K562 (cell line): ENCODE measurements around the gene MAST4. TPM values are rescaled to one million over a fixed set of nuclear protein-coding genes. Genes with fewer than 3 reads are reported as not detected.

Experiments
- ATAC-seq: fragments of 200-7000 bp; cut with Tn5 transposase; 3 replicates; pipeline ENCODE4 v1.9.1; 2020; ENCODE audit warnings: moderate library complexity
- BruUV-seq: library from RNA; stranded (reverse); fragments of 400-500 nt; replicated peaks from 2 replicates; lab custom pipeline; 2021; lab: Mats Ljungman, UMichigan
- CTCF ChIA-PET: fragments of 300-600 bp; formaldehyde crosslinking; extraction: SDS; loops from one replicate; lab custom pipeline; 2021; ENCODE audit warnings: low intra/inter-chr PET ratio; lab: Yijun Ruan, JAX
- POLR2A ChIA-PET: fragments of 300-600, 350-650 bp; sonication (Branson Sonifier 250); formaldehyde crosslinking; extraction: SDS; loops from one replicate; lab custom pipeline; 2021; ENCODE audit warnings: antibody characterized with exemption, inconsistent platforms; lab: Yijun Ruan, JAX
- DNase-seq, 4 experiments: peaks; one replicate each; pipeline versions ENCODE4 v3.0.0 to v3.0.0-alpha.2; 2011 to 2018; ENCODE audit warnings: low spot score in 3 of 4, mixed read lengths in 3 of 4; ENCODE audit errors: extremely low read depth in 1 of 4
- FAIRE-seq: peaks from 2 replicates; lab custom pipeline; 2011; peaks lifted over from hg19 to GRCh38; lab: Jason Lieb, UNC
- H2AFZ ChIP-seq: 2 replicates; pipeline ENCODE4 v1.6.0; 2011; ENCODE audit warnings: low read depth, low read length, control low read depth, inconsistent platforms
- H3K27ac ChIP-seq: fragments of 200-600 bp; 3 replicates; pipeline ENCODE4 v1.8.0; 2011; ENCODE audit warnings: low read depth, mild to moderate bottlenecking, control low read depth, inconsistent platforms, low read length, moderate library complexity, mixed read lengths; ENCODE audit errors: extremely low read depth
- H3K27me3 ChIP-seq, 2 experiments: fragments of 300-600 bp in 1 of 2; 2 replicates in 1 of 2; 3 replicates in 1 of 2; pipeline versions ENCODE4 v1.6.0 to v1.8.0; 2011; ENCODE audit warnings: inconsistent platforms in 2 of 2, low read length in 2 of 2, mild to moderate bottlenecking in 1 of 2, mixed read lengths in 1 of 2, moderate library complexity in 1 of 2; ENCODE audit not compliant: control insufficient read depth in 2 of 2, insufficient read depth in 2 of 2
- H3K36me3 ChIP-seq: fragments of 300-600 bp; 3 replicates; pipeline ENCODE4 v1.8.0; 2011; ENCODE audit warnings: mild to moderate bottlenecking, low read length, inconsistent platforms; ENCODE audit not compliant: control insufficient read depth, insufficient read depth
- H3K4me1 ChIP-seq, 2 experiments: fragments of 200-600 bp in 1 of 2; replicated peaks in 1 of 2; 2 replicates in 1 of 2; 3 replicates in 1 of 2; pipeline versions ENCODE4 v1.5.1 to v1.8.0; 2011; ENCODE audit warnings: inconsistent platforms in 2 of 2, low read length in 2 of 2, mild to moderate bottlenecking in 1 of 2, mixed read lengths in 1 of 2, moderate library complexity in 1 of 2; ENCODE audit not compliant: control insufficient read depth in 2 of 2, insufficient read depth in 2 of 2
- H3K4me2 ChIP-seq: 2 replicates; pipeline ENCODE4 v1.6.1; 2011; ENCODE audit warnings: low read length, control low read depth, inconsistent platforms, mixed read lengths; ENCODE audit not compliant: insufficient read depth
- H3K4me3 ChIP-seq: fragments of 200-600 bp; sonication (generic), shearing (Covaris generic); 2 replicates; pipeline ENCODE4 v1.5.1; 2016; ENCODE audit warnings: control low read depth, inconsistent platforms
- H3K79me2 ChIP-seq: fragments of 200-600 bp; 3 replicates; pipeline ENCODE4 v1.8.0; 2011; ENCODE audit warnings: low read length, inconsistent platforms; ENCODE audit not compliant: control insufficient read depth, insufficient read depth
- H3K9ac ChIP-seq, 2 experiments: 2 replicates each; pipeline versions ENCODE4 v1.6.0 to v1.6.1; 2011; ENCODE audit warnings: low read depth in 2 of 2, low read length in 2 of 2, control low read depth in 1 of 2, inconsistent platforms in 1 of 2, mild to moderate bottlenecking in 1 of 2, mixed read lengths in 1 of 2; ENCODE audit not compliant: insufficient read depth in 1 of 2
- H3K9me1 ChIP-seq: one replicate; pipeline ENCODE4 v1.6.0; 2011; ENCODE audit warnings: inconsistent platforms, mild to moderate bottlenecking, low read length, moderate library complexity; ENCODE audit not compliant: control insufficient read depth, insufficient read depth
- H3K9me3 ChIP-seq: replicated peaks from 2 replicates; pipeline ENCODE4 v1.5.1; 2011; ENCODE audit warnings: low read depth, low read length, inconsistent platforms; ENCODE audit not compliant: control insufficient read depth, insufficient read depth
- H4K20me1 ChIP-seq: replicated peaks from 2 replicates; pipeline ENCODE4 v1.6.1; 2011; ENCODE audit warnings: low read length, inconsistent platforms, mixed read lengths; ENCODE audit not compliant: control insufficient read depth, insufficient read depth
- ATF2 ChIP-seq: sonication (generic); formaldehyde crosslinking; IDR thresholded peaks from 2 replicates; pipeline ENCODE4 v1.8.1; 2022; ENCODE audit warnings: missing genetic modification reagents
- CC2D1A ChIP-seq: fragments of 450-650 bp; IDR thresholded peaks from 2 replicates; pipeline ENCODE4 v1.6.1; 2017; ENCODE audit warnings: mild to moderate bottlenecking
- E2F3 ChIP-seq: fragments of 250-450 bp; sonication (Bioruptor Pico); IDR thresholded peaks from 2 replicates; pipeline ENCODE4 v1.4.0; 2020; ENCODE audit warnings: mild to moderate bottlenecking
- EZH2 ChIP-seq: IDR thresholded peaks from 2 replicates; pipeline ENCODE4 v1.6.1; 2012; ENCODE audit warnings: low read depth, mild to moderate bottlenecking, inconsistent platforms, low read length, borderline replicate concordance
- FOS ChIP-seq: IDR thresholded peaks from 3 replicates; pipeline ENCODE4 v1.6.1; 2011; ENCODE audit not compliant: insufficient read length; ENCODE audit errors: extremely low read depth
- FOSL1 ChIP-seq: fragments of 200-800 bp; sonication (Bioruptor generic); conservative IDR thresholded peaks from 2 replicates; pipeline ENCODE4 v1.6.1; 2016; ENCODE audit warnings: missing genetic modification characterization, missing compliant biosample characterization
- FOXA3 ChIP-seq, 2 experiments: fragments of 450-650 bp in 1 of 2; sonication (generic) in 1 of 2; formaldehyde crosslinking; IDR thresholded peaks in 1 of 2; conservative IDR thresholded peaks in 1 of 2; 2 replicates each; pipeline versions ENCODE4 v1.4.0 to v1.8.0; 2020 to 2022; ENCODE audit warnings: mild to moderate bottlenecking in 2 of 2, missing genetic modification reagents in 1 of 2
- FOXK2 ChIP-seq, 2 experiments: fragments of 450-650 bp; IDR thresholded peaks in 1 of 2; conservative IDR thresholded peaks in 1 of 2; 2 replicates each; pipeline ENCODE4 v1.6.1; 2016; ENCODE audit warnings: low read depth in 2 of 2, mild to moderate bottlenecking in 1 of 2
- GABPB1 ChIP-seq: sonication (generic); formaldehyde crosslinking; IDR thresholded peaks from 2 replicates; pipeline ENCODE4 v1.8.0; 2022; ENCODE audit warnings: mild to moderate bottlenecking, missing genetic modification reagents
- GATAD2B ChIP-seq: fragments of 450-650 bp; IDR thresholded peaks from 2 replicates; pipeline ENCODE4 v1.6.1; 2017; ENCODE audit warnings: mild to moderate bottlenecking, borderline replicate concordance
- HNRNPK ChIP-seq: fragments of 200-400 bp; formaldehyde crosslinking; IDR thresholded peaks from one replicate; pipeline ENCODE4 v1.6.1; 2018; ENCODE audit warnings: mild to moderate bottlenecking, low read depth, low read length; ENCODE audit not compliant: poor library complexity, severe bottlenecking
- RFX1 ChIP-seq: fragments of 450-650 bp; IDR thresholded peaks from 2 replicates; pipeline ENCODE4 v1.6.1; 2016; ENCODE audit warnings: mild to moderate bottlenecking, moderate library complexity
- SMAD1 ChIP-seq: fragments of 150-350 bp; IDR thresholded peaks from 2 replicates; pipeline ENCODE4 v1.6.1; 2014; ENCODE audit warnings: low read length, low read depth; ENCODE audit not compliant: partially characterized antibody
- TFAP4 ChIP-seq: sonication (generic); formaldehyde crosslinking; IDR thresholded peaks from 2 replicates; pipeline ENCODE4 v1.8.0; 2022; ENCODE audit warnings: missing genetic modification reagents, mild to moderate bottlenecking, moderate library complexity, borderline replicate concordance
- TRIM24 ChIP-seq, 2 experiments: fragments of 450-650 bp; IDR thresholded peaks; 2 replicates each; pipeline ENCODE4 v1.6.1; 2016
- ZNF133 ChIP-seq: fragments of 250-450 bp; sonication (Bioruptor Pico); IDR thresholded peaks from 2 replicates; pipeline ENCODE4 v1.4.0; 2020; ENCODE audit warnings: mild to moderate bottlenecking
- ZNF134 ChIP-seq: fragments of 250-450 bp; sonication (Bioruptor Pico); conservative IDR thresholded peaks from 2 replicates; pipeline ENCODE4 v1.4.0; 2020
- ZNF174 ChIP-seq: fragments of 250-450 bp; sonication (Bioruptor Pico); IDR thresholded peaks from 2 replicates; pipeline ENCODE4 v1.4.0; 2020; ENCODE audit warnings: mild to moderate bottlenecking
- ZNF695 ChIP-seq: fragments of 450-650 bp; formaldehyde crosslinking; IDR thresholded peaks from 2 replicates; pipeline ENCODE4 v1.4.0; 2020; ENCODE audit warnings: mild to moderate bottlenecking, moderate library complexity
- ZNF764 ChIP-seq: fragments of 250-450 bp; sonication (Bioruptor Pico); IDR thresholded peaks from 2 replicates; pipeline ENCODE4 v1.4.0; 2020; ENCODE audit warnings: low read depth, mild to moderate bottlenecking, moderate library complexity
- WGBS: fragments of 100-300 bp; shearing (Covaris generic); methylation state at CpG from one replicate; pipeline ENCODE4 v1.1.6; 2016; ENCODE audit warnings: low coverage, mixed read lengths; ENCODE audit not compliant: insufficient coverage; ENCODE audit errors: missing lambda C conversion rate; 5-methylcytosine and 5-hydroxymethylcytosine counted together
- in situ Hi-C: fragments of 300-500 bp; cut with MboI; formaldehyde crosslinking; loops from 4 replicates; pipeline ENCODE4 v1.15.0; 2018; ENCODE audit warnings: inconsistent platforms, mixed read lengths
- intact Hi-C: fragments of 100-400 bp; cut with micrococcal nuclease; formaldehyde crosslinking; loops from 2 replicates; pipeline ENCODE4 v1.14.2; 2022
- polyA plus RNA-seq, 8 experiments: library from polyadenylated mRNA; depleted of rRNA in 4 of 8; stranded (reverse) in 5 of 8; unstranded in 3 of 8; fragments of >200 nt; fragmentation: Nextera tagmentation in 2 of 8; fragmentation: Illumina TruSeq in 1 of 8; extraction: Ambion mirVana in 2 of 8; extraction: Trizol in 1 of 8; gene quantifications; 2 replicates each; pipeline versions ENCODE4 v1.2.1 to v1.2.3, GENCODE V29; 2011 to 2014; ENCODE audit warnings: inconsistent platforms in 1 of 8, missing spikeins in 1 of 8
- total RNA-seq, 7 experiments: library from RNA; depleted of rRNA in 6 of 7; stranded (reverse); fragments of >200 nt in 6 of 7; fragmentation: Illumina TruSeq in 2 of 7; extraction: Trizol in 2 of 7; gene quantifications; 2 replicates each; pipeline versions ENCODE4 v1.2.1 to v1.2.3, GENCODE V29; 2011 to 2021; ENCODE audit warnings: low replicate concordance in 1 of 7

MAST4 gene
- total and polyA plus RNA-seq, 9 of the 15 experiments (the other 6 are each of a cell fraction or from before 2014, with no cell fraction given), result 0.88 to 10.1 (median 5.2) TPM

- no peaks in the 10 kb centered on the region for H3K36me3 ChIP-seq
- no peak for TF ChIP-seq ATF2
- no peak for TF ChIP-seq FOSL1 (tag)
- no peak for TF ChIP-seq CC2D1A
- no peak for TF ChIP-seq ZNF133
- TF ChIP-seq HNRNPK, result no peak
- TF ChIP-seq FOS, result no peak
- TF ChIP-seq EZH2, result no peak
- TF ChIP-seq FOXK2 (conservative IDR thresholded peaks at IDR 0.05 in 1 of 2, IDR thresholded peaks at IDR 0.05 in 1 of 2; ENCODE audit: low read depth in 2 of 2), result no peak
- no peak for TF ChIP-seq ZNF764 (CRISPR knock-in tag)
- no peak for TF ChIP-seq ZNF174 (CRISPR knock-in tag)
- no peak for TF ChIP-seq ZNF134 (CRISPR knock-in tag)
- TF ChIP-seq SMAD1, result no peak
- no peak for TF ChIP-seq FOXA3 (CRISPR knock-in tag; conservative IDR thresholded peaks at IDR 0.05 in 1 of 2, IDR thresholded peaks at IDR 0.05 in 1 of 2)
- no peak for TF ChIP-seq RFX1
- TF ChIP-seq TFAP4 (CRISPR knock-in tag), result no peak
- TF ChIP-seq GATAD2B, result no peak
- no peak for TF ChIP-seq GABPB1 (CRISPR knock-in tag)
- TF ChIP-seq TRIM24 (IDR thresholded peaks at IDR 0.05), result no peak
- no peak for TF ChIP-seq ZNF695 (CRISPR knock-in tag)
- TF ChIP-seq E2F3, result no peak
- H3K27me3 ChIP-seq, result no peaks in the 10 kb centered on the region
- H3K9me1 ChIP-seq, result no peaks in the 10 kb centered on the region
- no peaks in the 10 kb centered on the region for H3K9me3 ChIP-seq
- in situ Hi-C loops, result no loop called here
- H3K4me1 ChIP-seq, result no peaks in the 10 kb centered on the region
- no peak overlapping the region for H3K4me3 ChIP-seq
- ChIA-PET CTCF (no interaction called here), POLR2A (interaction anchor here (0.7 kb wide), 1 partner anchor 22 kb away, joined by 3 read pairs; no protein-coding TSS in a partner anchor)
- intact Hi-C loops, result no loop called here
- H3K9ac ChIP-seq, result no peak overlapping the region
- 0% methylated on average over 2 of the region's 2 CpGs for WGBS
- DNase-seq (no peak), FAIRE-seq (no peak), ATAC-seq (no peak)
- H3K79me2 ChIP-seq, result no peaks in the 10 kb centered on the region
- H2AFZ ChIP-seq, result no peak overlapping the region
- no peak overlapping the region for H3K27ac ChIP-seq
- no peak overlapping the region for H3K4me2 ChIP-seq
- no TSS peak for BruUV-seq
- no peaks in the 10 kb centered on the region for H4K20me1 ChIP-seq
Observed at GRCh38 chr5:66573733-66574132, 22.5 kb upstream of the MAST4 start.
